GM12872 (cell line): ENCODE results near the gene ABCA9.

Experiments
- CTCF ChIP-seq: IDR thresholded peaks from 3 replicates; pipeline ENCODE4 v1.5.1; 2011; ENCODE audit warnings: low read depth, mild to moderate bottlenecking, low read length, moderate library complexity; ENCODE audit not compliant: insufficient read depth

Gene ABCA9

DNA sequence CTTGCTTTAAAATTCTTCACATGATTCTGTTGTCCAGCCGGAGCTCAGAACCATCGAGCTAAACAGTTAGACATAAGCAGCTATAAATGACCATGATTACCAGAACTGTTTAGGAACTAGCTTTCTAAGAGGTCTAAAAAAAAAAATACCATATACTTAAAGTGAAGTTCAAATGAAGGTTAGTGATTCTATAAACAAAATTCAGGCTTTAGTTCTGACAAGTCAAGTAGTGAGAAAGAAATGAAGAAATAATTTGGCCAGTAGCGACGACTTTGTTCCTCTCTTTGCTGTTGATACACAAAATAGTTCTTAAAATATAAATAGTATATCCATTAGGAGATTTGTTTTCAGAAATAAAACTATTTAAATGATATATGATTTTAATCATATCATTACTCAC, 133.2 kb downstream of the ABCA9 start:
- no peak for TF ChIP-seq CTCF

DNA sequence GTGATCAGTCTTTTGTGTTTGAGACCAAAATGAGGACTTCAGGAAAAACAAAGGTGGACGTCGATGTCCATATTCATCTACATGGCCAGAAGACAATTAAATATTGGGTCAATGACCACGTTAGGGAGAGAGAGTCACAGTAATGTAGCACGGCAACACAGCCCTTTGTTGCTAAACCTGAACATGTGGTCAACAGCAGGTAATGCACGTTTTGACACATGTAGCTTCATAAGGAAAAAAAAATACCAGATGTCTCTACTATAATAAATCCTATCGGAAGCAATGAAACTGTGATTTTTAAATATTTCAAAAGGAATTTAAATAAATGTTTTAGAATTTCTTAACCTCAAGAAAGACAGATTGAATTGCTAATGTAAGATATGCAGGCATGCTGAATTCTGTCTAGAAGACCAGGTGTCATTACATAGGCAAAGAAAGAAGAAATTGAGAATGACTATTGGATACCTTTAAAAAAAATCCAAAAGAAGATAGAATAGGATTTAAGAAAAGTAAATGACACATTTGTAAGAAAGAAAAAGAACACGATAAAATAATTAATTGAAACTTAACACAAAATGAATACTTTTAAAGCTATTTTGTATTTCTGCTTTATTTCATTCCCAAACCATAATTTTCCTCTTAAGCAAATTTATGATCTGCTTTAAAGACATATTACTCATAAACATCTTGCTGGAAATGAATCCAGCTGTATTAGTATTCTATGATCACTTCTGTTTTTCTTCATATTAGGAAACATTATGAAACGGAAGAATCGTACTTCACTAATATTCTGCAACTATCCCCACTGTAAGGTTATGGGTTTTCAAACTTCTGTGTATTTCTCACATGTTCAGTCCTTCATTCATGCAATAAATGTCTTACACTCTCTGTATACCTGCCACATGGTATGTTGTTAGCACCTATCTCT, 135.7 kb downstream of the ABCA9 start:
- no peak for TF ChIP-seq CTCF
